ENCODE results near the gene MYRIP.

Gene MYRIP

DNA sequence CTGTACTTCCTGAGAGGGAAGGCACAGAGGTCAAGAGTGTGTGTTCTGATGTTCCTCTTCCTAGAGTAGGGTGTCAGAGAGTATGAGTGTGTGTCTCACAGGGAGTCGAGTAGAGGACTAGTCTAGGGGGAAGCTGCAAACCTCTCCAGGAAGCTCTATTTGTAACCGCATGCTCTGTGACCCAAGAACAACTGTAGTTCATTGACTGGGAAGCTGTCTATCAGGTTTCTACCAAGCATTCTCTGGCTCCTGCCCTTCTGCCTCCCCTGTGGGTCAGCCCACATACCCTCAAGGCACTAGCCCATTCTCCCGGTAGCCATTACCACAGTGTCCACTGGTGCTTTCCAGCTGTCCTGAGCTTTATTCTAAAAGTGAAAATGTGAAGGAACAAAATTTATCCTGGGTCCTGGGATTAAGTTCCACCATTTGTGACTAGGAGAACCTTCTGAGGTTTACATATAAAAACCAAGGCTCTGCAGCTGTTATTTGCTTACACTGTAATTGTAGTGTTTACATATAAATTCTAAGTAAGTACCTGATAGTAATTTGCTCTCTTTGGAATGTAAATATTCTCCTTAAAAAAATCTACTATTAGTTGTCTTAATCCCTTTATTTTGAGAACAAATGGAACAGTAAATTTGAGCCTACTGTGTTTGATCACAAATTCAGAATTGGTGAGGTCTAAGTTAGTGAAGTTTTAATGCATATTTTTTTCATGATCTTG lies 40.7 kb downstream of the MYRIP start:
- TF ChIP-seq, protein P1, sequence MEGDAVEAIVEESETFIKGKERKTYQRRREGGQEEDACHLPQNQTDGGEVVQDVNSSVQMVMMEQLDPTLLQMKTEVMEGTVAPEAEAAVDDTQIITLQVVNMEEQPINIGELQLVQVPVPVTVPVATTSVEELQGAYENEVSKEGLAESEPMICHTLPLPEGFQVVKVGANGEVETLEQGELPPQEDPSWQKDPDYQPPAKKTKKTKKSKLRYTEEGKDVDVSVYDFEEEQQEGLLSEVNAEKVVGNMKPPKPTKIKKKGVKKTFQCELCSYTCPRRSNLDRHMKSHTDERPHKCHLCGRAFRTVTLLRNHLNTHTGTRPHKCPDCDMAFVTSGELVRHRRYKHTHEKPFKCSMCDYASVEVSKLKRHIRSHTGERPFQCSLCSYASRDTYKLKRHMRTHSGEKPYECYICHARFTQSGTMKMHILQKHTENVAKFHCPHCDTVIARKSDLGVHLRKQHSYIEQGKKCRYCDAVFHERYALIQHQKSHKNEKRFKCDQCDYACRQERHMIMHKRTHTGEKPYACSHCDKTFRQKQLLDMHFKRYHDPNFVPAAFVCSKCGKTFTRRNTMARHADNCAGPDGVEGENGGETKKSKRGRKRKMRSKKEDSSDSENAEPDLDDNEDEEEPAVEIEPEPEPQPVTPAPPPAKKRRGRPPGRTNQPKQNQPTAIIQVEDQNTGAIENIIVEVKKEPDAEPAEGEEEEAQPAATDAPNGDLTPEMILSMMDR (IDR thresholded peaks at IDR 0.05; ENCODE audit: insufficient read depth, low read depth, low read length, missing control alignments): no peak
- no peak overlapping the region for H3K4me3 ChIP-seq (ENCODE audit: low read depth, low read length)
- DNase-seq (ENCODE audit: low read depth): no peak

GRCh38 chr3:39850716-39851032 lies 41.3 kb downstream of the MYRIP start:
- H3K4me3 ChIP-seq (ENCODE audit: low read depth, low read length): no peak overlapping the region
- DNase-seq (ENCODE audit: low read depth): no peak
- TF ChIP-seq, protein P1 (IDR thresholded peaks at IDR 0.05; ENCODE audit: insufficient read depth, low read depth, low read length, missing control alignments): no peak

- no peak for DNase-seq (ENCODE audit: low read depth)
- no peak overlapping the region for H3K4me3 ChIP-seq (ENCODE audit: low read depth, low read length)
- TF ChIP-seq, protein P1 (IDR thresholded peaks at IDR 0.05; ENCODE audit: insufficient read depth, low read depth, low read length, missing control alignments): no peak
Observed at GRCh38 chr3:39855517-39855916, 46.1 kb downstream of the MYRIP start.

DNA sequence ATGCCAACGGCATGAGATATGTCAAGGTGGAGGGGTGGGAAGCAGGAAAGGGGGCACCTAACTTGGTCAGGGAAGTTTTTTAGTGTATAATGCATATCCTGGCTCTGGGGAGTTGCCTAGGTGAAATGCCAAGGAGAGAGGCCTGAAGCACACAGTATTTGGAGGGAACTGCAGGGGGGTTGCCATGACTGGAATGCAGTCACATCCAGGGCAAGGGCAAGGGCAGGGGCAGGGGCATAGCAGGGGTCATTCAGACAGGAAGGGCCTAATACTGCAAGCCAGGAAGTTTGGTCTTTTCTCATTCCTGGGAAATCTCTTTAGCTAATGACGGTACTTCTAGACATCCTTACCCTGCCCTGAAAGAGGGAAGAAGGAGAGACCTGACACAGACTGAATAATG lies 60.5 kb downstream of the MYRIP start:
- no peak overlapping the region for H3K4me3 ChIP-seq (ENCODE audit: low read depth, low read length)
- TF ChIP-seq, protein P1 (IDR thresholded peaks at IDR 0.05; ENCODE audit: insufficient read depth, low read depth, low read length, missing control alignments): no peak
- no peak for DNase-seq (ENCODE audit: low read depth)

GRCh38 chr3:39870706-39871105 lies 61.3 kb downstream of the MYRIP start:
- no peak for DNase-seq (ENCODE audit: low read depth)
- TF ChIP-seq, protein P1 (IDR thresholded peaks at IDR 0.05; ENCODE audit: insufficient read depth, low read depth, low read length, missing control alignments): no peak
- no peak overlapping the region for H3K4me3 ChIP-seq (ENCODE audit: low read depth, low read length)

DNA sequence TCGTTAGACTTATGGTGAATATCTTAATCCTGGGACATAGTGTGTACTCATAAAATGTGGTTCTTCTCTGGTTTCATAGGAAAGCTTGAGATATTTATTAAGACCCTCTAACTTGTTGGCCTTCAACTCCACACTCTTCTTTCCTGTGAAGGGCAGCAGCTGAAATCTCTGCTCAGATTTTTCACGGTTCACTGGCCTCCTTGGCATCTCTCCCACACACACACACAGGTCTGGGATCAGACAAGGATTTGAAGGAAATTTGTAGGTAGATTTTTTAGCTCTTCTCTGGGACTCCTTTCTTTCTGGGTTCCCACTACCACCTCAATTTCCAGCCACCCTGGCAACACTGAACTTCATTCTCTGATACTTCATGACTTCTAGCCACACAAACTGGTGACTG lies 70.2 kb downstream of the MYRIP start:
- no peak for DNase-seq (ENCODE audit: low read depth)
- TF ChIP-seq, protein P1 (IDR thresholded peaks at IDR 0.05; ENCODE audit: insufficient read depth, low read depth, low read length, missing control alignments): no peak
- no peak overlapping the region for H3K4me3 ChIP-seq (ENCODE audit: low read depth, low read length)

DNA sequence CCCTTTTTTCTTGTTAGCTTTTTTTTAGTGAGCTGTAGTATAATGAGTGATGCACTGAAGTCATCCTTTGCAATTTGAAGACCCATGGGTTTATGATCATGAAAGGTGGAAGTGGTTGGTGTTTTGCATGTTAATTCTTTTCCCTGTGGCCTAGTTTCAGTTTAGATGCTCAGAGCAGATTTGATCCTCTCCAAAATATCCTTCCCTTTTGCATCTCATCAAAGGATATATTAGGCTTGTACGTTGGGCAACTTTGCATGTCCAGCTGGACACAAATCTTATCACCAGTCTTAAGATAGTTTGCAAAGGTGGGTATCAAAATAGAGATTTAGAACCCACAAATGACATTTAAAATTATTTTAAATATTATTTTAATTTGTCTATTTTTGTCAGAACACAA lies 72.7 kb downstream of the MYRIP start:
- TF ChIP-seq, protein P1 (IDR thresholded peaks at IDR 0.05; ENCODE audit: insufficient read depth, low read depth, low read length, missing control alignments): no peak
- no peak for DNase-seq (ENCODE audit: low read depth)
- no peak overlapping the region for H3K4me3 ChIP-seq (ENCODE audit: low read depth, low read length)

Measured in GM12865 (cell line).